GM12872 (cell line): ENCODE results near the gene OTOGL.

Experiments used
- CTCF ChIP-seq: IDR thresholded peaks from 3 replicates; pipeline ENCODE4 v1.5.1; 2011; ENCODE audit warnings: low read depth, mild to moderate bottlenecking, low read length, moderate library complexity; ENCODE audit not compliant: insufficient read depth

The OTOGL gene

GRCh38 chr12:80332827-80333226 is 233.5 kb downstream of the OTOGL start:
- no peak for TF ChIP-seq CTCF

DNA sequence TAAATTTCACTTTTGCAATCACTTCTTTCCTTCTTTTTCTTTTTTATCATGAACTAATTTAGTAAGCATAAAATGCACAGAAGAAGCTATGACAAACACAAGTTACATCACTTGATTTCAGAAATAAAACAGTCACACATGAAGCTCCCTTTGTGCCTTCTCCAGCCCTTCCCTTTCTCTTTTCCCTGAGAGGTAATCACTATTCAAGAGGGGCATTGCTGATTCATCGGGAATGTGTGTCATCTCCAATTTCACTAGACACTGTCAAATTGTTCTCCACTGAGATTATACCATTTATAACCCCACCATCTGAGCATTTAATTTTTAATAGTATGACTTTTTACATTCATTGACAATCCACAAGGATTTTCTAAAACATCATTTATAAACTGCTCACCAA is 253.1 kb downstream of the OTOGL start:
- no peak for TF ChIP-seq CTCF

DNA sequence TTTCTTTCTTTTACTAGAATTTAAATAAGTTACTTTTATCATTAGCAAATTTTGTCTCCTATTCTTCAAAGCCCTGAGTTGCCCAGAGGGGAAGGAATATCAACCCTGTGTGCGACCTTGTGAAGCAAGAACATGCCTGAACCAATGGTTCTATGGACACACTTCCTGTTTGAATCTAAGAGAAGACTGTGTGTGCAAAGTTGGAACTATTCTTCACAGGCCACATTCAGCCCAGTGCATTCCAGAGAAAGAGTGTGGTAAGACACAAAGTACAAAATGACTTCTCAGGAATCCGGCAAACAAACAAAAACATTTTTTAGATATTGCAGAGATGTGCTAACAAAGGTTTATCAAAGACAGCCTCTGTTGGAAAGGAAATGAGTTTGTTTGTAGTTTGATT is 253.9 kb downstream of the OTOGL start:
- no peak for TF ChIP-seq CTCF

GRCh38 chr12:80356097-80356496 is 256.8 kb downstream of the OTOGL start:
- no peak for TF ChIP-seq CTCF

DNA sequence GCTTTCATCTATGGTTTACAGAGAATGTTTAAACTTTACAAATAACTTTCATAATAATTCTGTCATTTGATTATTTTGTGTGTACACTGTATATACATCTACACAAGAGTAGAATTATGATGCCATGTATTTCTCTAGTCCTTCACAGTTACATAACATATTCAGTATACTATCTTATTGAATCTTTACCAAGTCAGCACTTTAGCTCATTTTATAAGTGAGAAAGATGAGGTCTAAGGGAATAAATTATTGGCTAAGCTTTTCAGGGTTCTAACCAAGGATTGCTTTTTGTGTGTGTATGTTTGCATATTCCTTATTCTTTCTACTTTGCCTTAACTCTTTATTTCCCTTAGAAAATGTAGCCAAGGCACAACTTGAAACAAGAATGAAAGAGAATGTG is 260.4 kb downstream of the OTOGL start:
- TF ChIP-seq CTCF: no peak

- TF ChIP-seq CTCF: no peak
These were observed 264.7 kb downstream of the OTOGL start for GRCh38 chr12:80364056-80364455.

GRCh38 chr12:80373666-80374065 is 274.3 kb downstream of the OTOGL start:
- TF ChIP-seq CTCF: no peak

DNA sequence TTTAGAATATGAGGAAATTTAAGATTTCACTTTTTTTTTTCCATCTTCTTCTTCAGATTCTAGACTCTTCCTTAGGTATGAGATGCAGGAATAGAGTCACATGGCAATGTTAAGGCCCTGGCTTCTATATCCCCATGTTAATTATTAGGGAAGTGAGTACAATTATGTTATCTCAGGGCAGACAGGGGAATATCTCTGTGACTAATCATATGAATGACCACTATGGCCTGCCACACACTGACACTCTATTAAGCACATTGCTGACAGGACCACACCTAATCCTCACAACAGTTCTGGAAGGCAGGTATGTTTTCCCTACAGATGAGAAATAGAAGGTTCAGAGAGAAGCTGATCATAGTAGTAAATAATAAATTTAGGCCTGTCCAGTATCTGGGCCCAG is 275.3 kb downstream of the OTOGL start:
- no peak for TF ChIP-seq CTCF
